H9 (cell line): Measurements from ENCODE around the gene RABGEF1. TPM values are rescaled to one million over a fixed set of nuclear protein-coding genes. Genes with fewer than 3 reads are reported as not detected.

ENCODE experiments used
- DNase-seq: peaks from one replicate; pipeline ENCODE4 v3.0.0-alpha.2; 2017
- H2AFZ ChIP-seq: one replicate; pipeline ENCODE4 v1.6.1; 2013; ENCODE audit warnings: mild to moderate bottlenecking, low read length, control low read depth, moderate library complexity
- H2AK5ac ChIP-seq: 2 replicates; pipeline ENCODE4 v1.6.1; 2013; ENCODE audit warnings: low read length, control low read depth, mixed read lengths; ENCODE audit not compliant: insufficient read length
- H2BK120ac ChIP-seq: one replicate; pipeline ENCODE4 v1.6.1; 2013; ENCODE audit warnings: low read depth, mild to moderate bottlenecking, low read length, control low read depth, inconsistent platforms; ENCODE audit not compliant: poor library complexity, severe bottlenecking
- H2BK12ac ChIP-seq: 2 replicates; pipeline ENCODE4 v1.6.1; 2013; ENCODE audit warnings: low read length, control low read depth, mixed read lengths, low read depth; ENCODE audit not compliant: insufficient read length
- H2BK15ac ChIP-seq: 2 replicates; pipeline ENCODE4 v1.6.1; 2013; ENCODE audit warnings: low read depth, low read length, control low read depth
- H2BK20ac ChIP-seq: one replicate; pipeline ENCODE4 v1.6.1; 2013; ENCODE audit warnings: low read depth, mild to moderate bottlenecking, low read length, control low read depth, inconsistent platforms; ENCODE audit not compliant: poor library complexity, severe bottlenecking
- H2BK5ac ChIP-seq: 2 replicates; pipeline ENCODE4 v1.6.1; 2013; ENCODE audit warnings: low read length, control low read depth, mixed read lengths; ENCODE audit not compliant: insufficient read length
- H3K14ac ChIP-seq: 2 replicates; pipeline ENCODE4 v1.6.1; 2013; ENCODE audit warnings: low read length, control low read depth; ENCODE audit not compliant: insufficient read depth
- H3K18ac ChIP-seq: 2 replicates; pipeline ENCODE4 v1.6.1; 2013; ENCODE audit warnings: low read depth, mild to moderate bottlenecking, mixed read lengths, low read length, control low read depth; ENCODE audit not compliant: insufficient read length
- H3K23ac ChIP-seq: 2 replicates; pipeline ENCODE4 v1.6.1; 2013; ENCODE audit warnings: low read length, control low read depth, mixed read lengths, low read depth; ENCODE audit not compliant: insufficient read length
- H3K23me2 ChIP-seq: 2 replicates; pipeline ENCODE4 v1.6.1; 2013; ENCODE audit warnings: low read depth, mild to moderate bottlenecking, mixed read lengths, low read length, control low read depth; ENCODE audit not compliant: insufficient read length, poor library complexity, severe bottlenecking
- H3K27ac ChIP-seq: 2 replicates; pipeline ENCODE4 v1.5.1; 2013; ENCODE audit warnings: low read length, control low read depth, mixed read lengths, low read depth; ENCODE audit not compliant: insufficient read length
- H3K27me3 ChIP-seq: 2 replicates; pipeline ENCODE4 v1.6.1; 2013; ENCODE audit warnings: low read length, control low read depth, inconsistent platforms; ENCODE audit not compliant: insufficient read depth
- H3K4ac ChIP-seq: 2 replicates; pipeline ENCODE4 v1.6.1; 2013; ENCODE audit warnings: low read depth, mild to moderate bottlenecking, control low read depth, inconsistent platforms, low read length, moderate library complexity
- H3K4me1 ChIP-seq: 2 replicates; pipeline ENCODE4 v1.6.1; 2013; ENCODE audit warnings: low read length, control low read depth, inconsistent platforms; ENCODE audit not compliant: insufficient read depth
- H3K4me2 ChIP-seq: 2 replicates; pipeline ENCODE4 v1.6.1; 2013; ENCODE audit warnings: low read length, control low read depth, mixed read lengths; ENCODE audit not compliant: insufficient read length, insufficient read depth
- H3K56ac ChIP-seq: 2 replicates; pipeline ENCODE4 v1.6.1; 2013; ENCODE audit warnings: low read depth, mild to moderate bottlenecking, mixed read lengths, low read length, control low read depth; ENCODE audit not compliant: insufficient read length
- H3K79me1 ChIP-seq: 2 replicates; pipeline ENCODE4 v1.6.1; 2013; ENCODE audit warnings: low read depth, mild to moderate bottlenecking, moderate library complexity, low read length, control low read depth, inconsistent platforms; ENCODE audit not compliant: insufficient read depth, poor library complexity, severe bottlenecking
- H3K79me2 ChIP-seq: 2 replicates; pipeline ENCODE4 v1.6.1; 2013; ENCODE audit warnings: low read length, control low read depth, inconsistent platforms; ENCODE audit not compliant: insufficient read depth
- H3K9ac ChIP-seq: 2 replicates; pipeline ENCODE4 v1.6.1; 2013; ENCODE audit warnings: low read length, control low read depth, mixed read lengths; ENCODE audit not compliant: insufficient read length; ENCODE audit errors: extremely low read depth
- H3K9me3 ChIP-seq: one replicate; pipeline ENCODE4 v1.6.1; 2013; ENCODE audit warnings: low read depth, low read length, inconsistent platforms; ENCODE audit not compliant: control insufficient read depth
- H3T11ph ChIP-seq: one replicate; pipeline ENCODE4 v1.6.1; 2013; ENCODE audit warnings: mild to moderate bottlenecking, low read length, control low read depth, inconsistent platforms
- H4K20me1 ChIP-seq: one replicate; pipeline ENCODE4 v1.6.1; 2013; ENCODE audit not compliant: control insufficient read depth, insufficient read length, insufficient read depth
- H4K5ac ChIP-seq: 2 replicates; pipeline ENCODE4 v1.6.1; 2013; ENCODE audit warnings: low read depth, mild to moderate bottlenecking, mixed read lengths, low read length, control low read depth; ENCODE audit not compliant: insufficient read length
- H4K8ac ChIP-seq: replicated peaks from 2 replicates; pipeline ENCODE4 v1.6.1; 2013; ENCODE audit warnings: low read length, control low read depth, mixed read lengths, low read depth; ENCODE audit not compliant: insufficient read length
- H4K91ac ChIP-seq: 2 replicates; pipeline ENCODE4 v1.6.1; 2013; ENCODE audit warnings: low read depth, mild to moderate bottlenecking, moderate library complexity, mixed read lengths, low read length, control low read depth; ENCODE audit not compliant: insufficient read length
- H3K27ac Mint-ChIP-seq, 3 experiments: 2 replicates in 2 of 3; 3 replicates in 1 of 3; pipeline ENCODE4 v1.8.0; 2020 to 2021; ENCODE audit warnings: mixed read lengths in 3 of 3, mild to moderate bottlenecking in 1 of 3, moderate library complexity in 1 of 3
- H3K27me3 Mint-ChIP-seq: 2 replicates; pipeline ENCODE4 v1.8.0; 2021; ENCODE audit warnings: low read depth, mild to moderate bottlenecking, moderate library complexity, mixed read lengths
- H3K36me3 Mint-ChIP-seq, 3 experiments: 2 replicates in 2 of 3; 3 replicates in 1 of 3; pipeline ENCODE4 v1.8.0; 2020 to 2021; ENCODE audit warnings: low read depth in 3 of 3, mixed read lengths in 3 of 3; ENCODE audit not compliant: insufficient read depth in 1 of 3
- H3K4me1 Mint-ChIP-seq, 2 experiments: 2 replicates each; pipeline ENCODE4 v1.8.0; 2020; ENCODE audit warnings: mixed read lengths in 2 of 2
- H3K4me3 Mint-ChIP-seq, 2 experiments: 2 replicates in 1 of 2; 3 replicates in 1 of 2; pipeline ENCODE4 v1.8.0; 2020 to 2021; ENCODE audit warnings: mild to moderate bottlenecking in 2 of 2, mixed read lengths in 2 of 2, moderate library complexity in 1 of 2
- H3K9me3 Mint-ChIP-seq, 2 experiments: 2 replicates in 1 of 2; 3 replicates in 1 of 2; pipeline ENCODE4 v1.8.0; 2020; ENCODE audit warnings: mild to moderate bottlenecking in 2 of 2, mixed read lengths in 2 of 2, moderate library complexity in 1 of 2
- CTCF ChIP-seq: fragments of 200-600 bp; sonication (generic); conservative IDR thresholded peaks from 3 replicates; pipeline ENCODE4 v1.8.0; 2021; ENCODE audit warnings: antibody characterized with exemption, mild to moderate bottlenecking
- WGBS: extraction: QIAGEN DNeasy Blood & Tissue Kit; methylation state at CpG from one replicate; pipeline ENCODE4 v1.1.7; 2013; ENCODE audit warnings: missing lambda C conversion rate, low lambda C conversion rate, mixed read lengths; ENCODE audit not compliant: insufficient read length; ENCODE audit errors: extremely low coverage; 5-methylcytosine and 5-hydroxymethylcytosine counted together
- total RNA-seq: library from RNA; stranded (reverse); gene quantifications from 2 replicates; pipeline ENCODE4 v1.2.1, GENCODE V29; 2021

Gene RABGEF1
- total RNA-seq, 1 experiment from 2014 or later = 17.3 TPM

DNA sequence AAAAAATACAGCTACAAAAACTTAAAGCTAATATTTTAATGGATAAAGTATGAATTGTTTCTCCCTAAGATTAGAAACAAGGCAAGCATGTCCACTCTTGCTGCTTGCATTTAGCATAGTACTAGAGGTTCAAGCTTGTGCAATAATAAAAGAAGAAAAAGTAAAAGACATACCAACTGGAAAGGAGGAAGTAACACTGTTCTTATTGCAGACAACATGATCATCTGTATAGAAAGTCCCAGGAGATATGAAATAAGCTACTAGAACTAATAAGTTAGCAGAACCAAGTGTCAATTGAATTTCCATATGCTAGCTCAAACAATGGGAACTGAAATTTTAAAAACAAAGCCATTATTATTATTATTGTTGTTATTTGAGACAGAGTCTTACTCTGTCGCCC is 20.0 kb upstream of the RABGEF1 start:
- H3T11ph ChIP-seq = no peak overlapping the region
- H2BK20ac ChIP-seq = no peak overlapping the region
- H3K27ac Mint-ChIP-seq = no peak overlapping the region

More for the DNA sequence above, 20.0 kb upstream of the RABGEF1 start:
- H3K14ac ChIP-seq = no peak overlapping the region
- no peaks in the 10 kb centered on the region for H4K20me1 ChIP-seq
- H2BK12ac ChIP-seq = no peak overlapping the region
- H3K27me3 Mint-ChIP-seq = no peaks in the 10 kb centered on the region
- no peak overlapping the region for H3K4me2 ChIP-seq
- no peaks in the 10 kb centered on the region for H3K79me2 ChIP-seq
- no peak overlapping the region for H2BK5ac ChIP-seq
- no peak overlapping the region for H2BK15ac ChIP-seq
- peaks cover 24 to 26% of the 10 kb centered on the region in 2 experiments for H3K9me3 Mint-ChIP-seq
- no peak overlapping the region for H3K56ac ChIP-seq
- H4K91ac ChIP-seq = no peak overlapping the region
- H3K23me2 ChIP-seq = no peaks in the 10 kb centered on the region
- no peak for DNase-seq
- H3K4ac ChIP-seq = no peak overlapping the region
- H4K5ac ChIP-seq = no peak overlapping the region
- H3K27me3 ChIP-seq = no peaks in the 10 kb centered on the region
- no peak overlapping the region for H3K27ac ChIP-seq
- no peak overlapping the region for H3K4me3 Mint-ChIP-seq
- no peaks in the 10 kb centered on the region for H3K79me1 ChIP-seq
- H3K18ac ChIP-seq = no peak overlapping the region
- no peaks in the 10 kb centered on the region for H3K9me3 ChIP-seq
- peaks cover 26 to 34% (median 28%) of the 10 kb centered on the region in 3 experiments for H3K36me3 Mint-ChIP-seq
- no peak overlapping the region for H4K8ac ChIP-seq
- H3K23ac ChIP-seq = no peak overlapping the region
- no peaks in the 10 kb centered on the region for H3K4me1 ChIP-seq
- no peak overlapping the region for H2AK5ac ChIP-seq
- H2AFZ ChIP-seq = no peak overlapping the region
- peaks cover 0 to 5% of the 10 kb centered on the region in 2 experiments; a peak in 2 of 4 replicates for H3K4me1 Mint-ChIP-seq
- WGBS = no CpG with 5 or more reads among the region's 1 CpG
- TF ChIP-seq CTCF = no peak
- no peak overlapping the region for H2BK120ac ChIP-seq
- no peak overlapping the region for H3K9ac ChIP-seq
